Neural crest cell (in vitro differentiated cells): ENCODE data around the gene CACNA1H. TPM values are rescaled to one million over a fixed set of nuclear protein-coding genes. Genes with fewer than 3 reads are reported as not detected.

Experiments
- DNase-seq: peaks from one replicate; pipeline ENCODE4 v3.0.0; 2021; ENCODE audit warnings: low read depth, mixed read lengths, low spot score
- H3K27ac Mint-ChIP-seq: one replicate; pipeline ENCODE4 v1.8.0; 2021; ENCODE audit warnings: mild to moderate bottlenecking, mixed read lengths; ENCODE audit not compliant: unreplicated experiment
- H3K27me3 Mint-ChIP-seq: 2 replicates; pipeline ENCODE4 v1.8.0; 2021; ENCODE audit warnings: low read depth, mild to moderate bottlenecking, mixed read lengths
- H3K36me3 Mint-ChIP-seq: 2 replicates; pipeline ENCODE4 v1.8.0; 2021; ENCODE audit warnings: low read depth, mild to moderate bottlenecking, mixed read lengths
- H3K4me1 Mint-ChIP-seq: 2 replicates; pipeline ENCODE4 v1.8.0; 2021; ENCODE audit warnings: mixed read lengths
- H3K4me3 Mint-ChIP-seq: one replicate; pipeline ENCODE4 v1.8.0; 2021; ENCODE audit warnings: mild to moderate bottlenecking, mixed read lengths
- H3K9me3 Mint-ChIP-seq: 2 replicates; pipeline ENCODE4 v1.8.0; 2021; ENCODE audit warnings: mixed read lengths
- CTCF ChIP-seq: fragments of 200-600 bp; sonication (generic); conservative IDR thresholded peaks from 2 replicates; pipeline ENCODE4 v1.5.0; 2021; ENCODE audit warnings: antibody characterized with exemption, mild to moderate bottlenecking
- total RNA-seq: library from RNA; stranded (reverse); gene quantifications from 2 replicates; pipeline ENCODE4 v1.2.1, GENCODE V29; 2021

CACNA1H gene
- total RNA-seq, 1 donor from 2014 or later = 10.7 TPM

- H3K27me3 Mint-ChIP-seq = no peaks in the 10 kb centered on the region
- no peaks in the 10 kb centered on the region for H3K9me3 Mint-ChIP-seq
- DNase-seq = no peak
- H3K27ac Mint-ChIP-seq = no peak overlapping the region
- no peaks in the 10 kb centered on the region for H3K36me3 Mint-ChIP-seq
- H3K4me1 Mint-ChIP-seq = no peaks in the 10 kb centered on the region
- no peak for TF ChIP-seq CTCF
- H3K4me3 Mint-ChIP-seq = no peak overlapping the region
Observed at GRCh38 chr16:1119766-1120576, 32.9 kb upstream of the CACNA1H start.

GRCh38 chr16:1120577-1120941 lies 32.3 kb upstream of the CACNA1H start:
- H3K4me1 Mint-ChIP-seq = no peaks in the 10 kb centered on the region

GRCh38 chr16:1121009-1121408 lies 31.9 kb upstream of the CACNA1H start:
- H3K9me3 Mint-ChIP-seq = no peaks in the 10 kb centered on the region
- no peak for TF ChIP-seq CTCF
- H3K36me3 Mint-ChIP-seq = no peaks in the 10 kb centered on the region
- no peaks in the 10 kb centered on the region for H3K27me3 Mint-ChIP-seq
- no peaks in the 10 kb centered on the region for H3K4me1 Mint-ChIP-seq
- no peak for DNase-seq
- H3K27ac Mint-ChIP-seq = no peak overlapping the region
- no peak overlapping the region for H3K4me3 Mint-ChIP-seq

More at GRCh38 chr16:1120577-1120941, 32.3 kb upstream of the CACNA1H start:
- no peaks in the 10 kb centered on the region for H3K9me3 Mint-ChIP-seq
- H3K36me3 Mint-ChIP-seq = no peaks in the 10 kb centered on the region
- H3K27ac Mint-ChIP-seq = no peak overlapping the region
- H3K4me3 Mint-ChIP-seq = no peak overlapping the region
- H3K27me3 Mint-ChIP-seq = no peaks in the 10 kb centered on the region
- no peak for TF ChIP-seq CTCF
- DNase-seq = no peak

GRCh38 chr16:1121601-1122397 lies 31.1 kb upstream of the CACNA1H start:
- Mint-ChIP-seq H3K9me3 (no peaks in the 10 kb centered on the region), H3K27me3 (no peaks in the 10 kb centered on the region), H3K4me1 (no peaks in the 10 kb centered on the region), H3K27ac (no peak overlapping the region), H3K36me3 (no peaks in the 10 kb centered on the region), H3K4me3 (no peak overlapping the region)
- no peak for TF ChIP-seq CTCF
- no peak for DNase-seq

- Mint-ChIP-seq H3K27ac (no peak overlapping the region), H3K4me3 (no peak overlapping the region), H3K9me3 (no peaks in the 10 kb centered on the region), H3K4me1 (no peaks in the 10 kb centered on the region), H3K27me3 (no peaks in the 10 kb centered on the region), H3K36me3 (no peaks in the 10 kb centered on the region)
- no peak for DNase-seq
- TF ChIP-seq CTCF = no peak
Observed at GRCh38 chr16:1122398-1122765, 30.5 kb upstream of the CACNA1H start.
